Sigmoid colon (tissue), 4 donors: Measurements from ENCODE around the gene RBFOX2.

Source experiments
- POLR2AphosphoS5 ChIP-seq, 4 donors: sonication (generic); formaldehyde crosslinking; IDR thresholded peaks; one replicate each; pipeline ENCODE4 v1.6.1; 2017; ENCODE audit warnings: antibody characterized with exemption in 4 of 4
- TF ChIP-seq, protein P1 (sequence below), 4 experiments: fragments of 450-650 bp in 3 of 4; fragments of 200-600 bp in 1 of 4; IDR thresholded peaks; one replicate each; pipeline ENCODE4 v1.5.1; 2016 to 2019; ENCODE audit warnings: antibody characterized with exemption in 4 of 4, mild to moderate bottlenecking in 3 of 4, moderate library complexity in 2 of 4

DNA sequence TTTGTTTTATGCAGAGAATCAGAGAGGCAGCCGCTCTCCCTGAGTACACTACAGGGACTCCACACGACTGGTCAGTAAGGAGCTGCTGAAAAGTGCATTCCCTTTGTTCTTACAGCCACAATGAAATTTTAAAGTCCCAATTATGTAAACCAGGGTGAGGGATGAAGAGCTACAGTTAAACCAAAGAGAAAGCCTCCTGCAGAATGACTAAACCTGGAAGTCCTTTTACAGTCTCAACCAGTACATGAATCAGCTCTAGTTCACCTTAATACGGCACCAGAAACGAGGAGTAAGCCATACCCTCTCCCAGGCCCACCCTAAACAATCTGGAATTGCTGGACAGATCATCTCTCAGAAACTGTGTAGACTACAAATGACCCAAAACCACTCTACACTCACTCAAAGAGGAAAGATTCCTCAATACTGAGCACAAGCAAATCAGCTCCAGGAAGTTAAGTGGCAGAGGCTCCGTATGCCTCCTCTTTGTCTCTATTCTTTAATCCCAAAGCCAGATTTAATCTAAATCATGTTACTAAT is 113.1 kb downstream of the RBFOX2 start:
- no peak for TF ChIP-seq POLR2AphosphoS5 (IDR thresholded peaks at IDR 0.05)
- TF ChIP-seq, protein P1, sequence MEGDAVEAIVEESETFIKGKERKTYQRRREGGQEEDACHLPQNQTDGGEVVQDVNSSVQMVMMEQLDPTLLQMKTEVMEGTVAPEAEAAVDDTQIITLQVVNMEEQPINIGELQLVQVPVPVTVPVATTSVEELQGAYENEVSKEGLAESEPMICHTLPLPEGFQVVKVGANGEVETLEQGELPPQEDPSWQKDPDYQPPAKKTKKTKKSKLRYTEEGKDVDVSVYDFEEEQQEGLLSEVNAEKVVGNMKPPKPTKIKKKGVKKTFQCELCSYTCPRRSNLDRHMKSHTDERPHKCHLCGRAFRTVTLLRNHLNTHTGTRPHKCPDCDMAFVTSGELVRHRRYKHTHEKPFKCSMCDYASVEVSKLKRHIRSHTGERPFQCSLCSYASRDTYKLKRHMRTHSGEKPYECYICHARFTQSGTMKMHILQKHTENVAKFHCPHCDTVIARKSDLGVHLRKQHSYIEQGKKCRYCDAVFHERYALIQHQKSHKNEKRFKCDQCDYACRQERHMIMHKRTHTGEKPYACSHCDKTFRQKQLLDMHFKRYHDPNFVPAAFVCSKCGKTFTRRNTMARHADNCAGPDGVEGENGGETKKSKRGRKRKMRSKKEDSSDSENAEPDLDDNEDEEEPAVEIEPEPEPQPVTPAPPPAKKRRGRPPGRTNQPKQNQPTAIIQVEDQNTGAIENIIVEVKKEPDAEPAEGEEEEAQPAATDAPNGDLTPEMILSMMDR (IDR thresholded peaks at IDR 0.05) = no peak
